Activated CD4-positive, alpha-beta T cell treated with anti-CD3 and anti-CD28 coated beads for 36 hours (primary cell): ENCODE results near the gene ENTPD8. TPM values are rescaled to one million over a fixed set of nuclear protein-coding genes. Genes with fewer than 3 reads are reported as not detected.

Experiments
- ATAC-seq: fragments of 200-7000 bp; cut with Tn5 transposase; one replicate; pipeline ENCODE4 v1.10.0; 2021; ENCODE audit warnings: mild to moderate bottlenecking, moderate library complexity
- CTCF ChIA-PET: fragments of 350-600 bp; sonication (Branson Sonifier 250); formaldehyde crosslinking; loops from one replicate; lab custom pipeline; 2021; ENCODE audit warnings: antibody characterized with exemption; lab: Charles Lee
- POLR2A ChIA-PET: fragments of 350-600 bp; sonication (Branson Sonifier 250); formaldehyde crosslinking; loops from one replicate; lab custom pipeline; 2021; ENCODE audit warnings: antibody characterized with exemption, inconsistent platforms; lab: Charles Lee
- DNase-seq: peaks from one replicate; pipeline ENCODE4 v3.0.0-alpha.2; 2020
- H3K27ac Mint-ChIP-seq: one replicate; pipeline ENCODE4 v1.8.0; 2021; ENCODE audit warnings: mixed read lengths
- H3K27me3 Mint-ChIP-seq: one replicate; pipeline ENCODE4 v1.8.0; 2021; ENCODE audit warnings: mixed read lengths
- H3K36me3 Mint-ChIP-seq: one replicate; pipeline ENCODE4 v1.8.0; 2021; ENCODE audit warnings: low read depth, mixed read lengths
- H3K4me1 Mint-ChIP-seq: one replicate; pipeline ENCODE4 v1.8.0; 2021; ENCODE audit warnings: mixed read lengths
- H3K4me3 Mint-ChIP-seq: one replicate; pipeline ENCODE4 v1.8.0; 2021; ENCODE audit warnings: mild to moderate bottlenecking, moderate library complexity, mixed read lengths
- H3K9me3 Mint-ChIP-seq: one replicate; pipeline ENCODE4 v1.8.0; 2021; ENCODE audit warnings: low read depth, mixed read lengths
- intact Hi-C, 2 experiments: fragments of 100-400 bp; cut with DNase I in 1 of 2; cut with micrococcal nuclease in 1 of 2; formaldehyde crosslinking; loops; one replicate each; pipeline versions ENCODE4 v1.14.2 to v1.15.1; 2022 to 2024; cut with DNase I, micrococcal nuclease
- total RNA-seq, 2 experiments: library from RNA; stranded (reverse); gene quantifications; one replicate each; pipeline ENCODE4 v1.2.3, GENCODE V29; 2021

Gene ENTPD8
- total RNA-seq, 2 experiments from 2014 or later = not detected

- DNase-seq = no peak
- H3K4me1 Mint-ChIP-seq = no peaks in the 10 kb centered on the region
- intact Hi-C loops = no loop called here
- no peaks in the 10 kb centered on the region for H3K9me3 Mint-ChIP-seq
- no peak overlapping the region for H3K27ac Mint-ChIP-seq
- ChIA-PET CTCF (interaction anchor here (1.2 kb wide), 1 partner anchor 13 kb away, joined by 5 read pairs; no protein-coding TSS in a partner anchor), POLR2A (no interaction called here)
- H3K27me3 Mint-ChIP-seq = no peaks in the 10 kb centered on the region
- H3K36me3 Mint-ChIP-seq = no peaks in the 10 kb centered on the region
- ATAC-seq = no peak
- H3K4me3 Mint-ChIP-seq = no peak overlapping the region
These were observed 9.7 kb downstream of the ENTPD8 start for GRCh38 chr9:137431416-137431931.

- intact Hi-C loops = no loop called here
- H3K36me3 Mint-ChIP-seq = no peaks in the 10 kb centered on the region
- H3K27ac Mint-ChIP-seq = no peak overlapping the region
- no peaks in the 10 kb centered on the region for H3K4me1 Mint-ChIP-seq
- DNase-seq (no peak), ATAC-seq (no peak)
- no peak overlapping the region for H3K4me3 Mint-ChIP-seq
- H3K9me3 Mint-ChIP-seq = no peaks in the 10 kb centered on the region
- CTCF ChIA-PET = no interaction called here
- H3K27me3 Mint-ChIP-seq = no peaks in the 10 kb centered on the region
- POLR2A ChIA-PET = no interaction called here
These were observed 10.3 kb downstream of the ENTPD8 start for GRCh38 chr9:137430723-137431415.

- CTCF ChIA-PET = no interaction called here
These were observed 11.0 kb downstream of the ENTPD8 start for GRCh38 chr9:137429974-137430722.

GRCh38 chr9:137429546-137429890 is 11.6 kb downstream of the ENTPD8 start:
- no peak overlapping the region for H3K4me3 Mint-ChIP-seq
- ATAC-seq (no peak), DNase-seq (no peak)
- POLR2A ChIA-PET = no interaction called here
- intact Hi-C loops = loop anchor here in 1 of 2 experiments (10.0 kb wide), 1 partner anchor 545 kb away; the partner anchor contains the start of gene TRAF2
- no peak overlapping the region for H3K27ac Mint-ChIP-seq
- CTCF ChIA-PET = no interaction called here
- no peaks in the 10 kb centered on the region for H3K27me3 Mint-ChIP-seq
- no peaks in the 10 kb centered on the region for H3K36me3 Mint-ChIP-seq
- no peaks in the 10 kb centered on the region for H3K4me1 Mint-ChIP-seq
- H3K9me3 Mint-ChIP-seq = no peaks in the 10 kb centered on the region

More at GRCh38 chr9:137429974-137430722, 11.0 kb downstream of the ENTPD8 start:
- H3K9me3 Mint-ChIP-seq = no peaks in the 10 kb centered on the region
- intact Hi-C loops = loop anchor here in 1 of 2 experiments (10.0 kb wide), 1 partner anchor 545 kb away; the partner anchor contains the start of gene TRAF2
- no peak overlapping the region for H3K27ac Mint-ChIP-seq
- no peaks in the 10 kb centered on the region for H3K4me1 Mint-ChIP-seq
- no peak overlapping the region for H3K4me3 Mint-ChIP-seq
- no peaks in the 10 kb centered on the region for H3K27me3 Mint-ChIP-seq
- POLR2A ChIA-PET = no interaction called here
- H3K36me3 Mint-ChIP-seq = no peaks in the 10 kb centered on the region
- DNase-seq (no peak), ATAC-seq (no peak)

- intact Hi-C loops = loop anchor here in 1 of 2 experiments (10.0 kb wide), 1 partner anchor 544 kb away; the partner anchor contains the start of gene TRAF2
- DNase-seq (no peak), ATAC-seq (no peak)
- ChIA-PET POLR2A (no interaction called here), CTCF (no interaction called here)
- Mint-ChIP-seq H3K4me3 (no peak overlapping the region), H3K4me1 (no peaks in the 10 kb centered on the region), H3K36me3 (no peaks in the 10 kb centered on the region), H3K27ac (no peak overlapping the region), H3K9me3 (no peaks in the 10 kb centered on the region), H3K27me3 (no peaks in the 10 kb centered on the region)
These were observed 12.2 kb downstream of the ENTPD8 start for GRCh38 chr9:137428841-137429545.

GRCh38 chr9:137428311-137428630 is 12.9 kb downstream of the ENTPD8 start:
- intact Hi-C loops = loop anchor here in 1 of 2 experiments (10.0 kb wide), 1 partner anchor 543 kb away; the partner anchor contains the start of gene TRAF2
- POLR2A ChIA-PET = no interaction called here

GRCh38 chr9:137427454-137428310 is 13.5 kb downstream of the ENTPD8 start:
- H3K4me1 Mint-ChIP-seq = no peaks in the 10 kb centered on the region
- no peaks in the 10 kb centered on the region for H3K36me3 Mint-ChIP-seq
- no peak overlapping the region for H3K4me3 Mint-ChIP-seq
- DNase-seq (no peak), ATAC-seq (no peak)
- no peaks in the 10 kb centered on the region for H3K27me3 Mint-ChIP-seq
- H3K27ac Mint-ChIP-seq = no peak overlapping the region
- ChIA-PET CTCF (interaction anchor here (0.8 to 0.9 kb wide), 2 partner anchors 16 to 245 kb away, joined by 3 to 5 read pairs; no protein-coding TSS in a partner anchor), POLR2A (no interaction called here)
- H3K9me3 Mint-ChIP-seq = no peaks in the 10 kb centered on the region
- intact Hi-C loops = loop anchor here in 1 of 2 experiments (10.0 kb wide), 1 partner anchor 543 kb away; the partner anchor contains the start of gene TRAF2

More at GRCh38 chr9:137428311-137428630, 12.9 kb downstream of the ENTPD8 start:
- Mint-ChIP-seq H3K9me3 (no peaks in the 10 kb centered on the region), H3K36me3 (no peaks in the 10 kb centered on the region), H3K27ac (no peak overlapping the region), H3K4me3 (no peak overlapping the region), H3K4me1 (no peaks in the 10 kb centered on the region), H3K27me3 (no peaks in the 10 kb centered on the region)
- DNase-seq (no peak), ATAC-seq (no peak)
- CTCF ChIA-PET = no interaction called here

GRCh38 chr9:137426018-137426681 is 15.0 kb downstream of the ENTPD8 start:
- Mint-ChIP-seq H3K36me3 (no peaks in the 10 kb centered on the region), H3K27me3 (no peaks in the 10 kb centered on the region), H3K4me3 (no peak overlapping the region), H3K9me3 (no peaks in the 10 kb centered on the region), H3K4me1 (peaks cover 10% of the 10 kb centered on the region), H3K27ac (no peak overlapping the region)
- no peak for ATAC-seq
- ChIA-PET POLR2A (interaction anchor here (0.6 kb wide), 1 partner anchor 540 kb away, joined by 3 read pairs; the partner anchor contains the start of gene TRAF2), CTCF (no interaction called here)
- intact Hi-C loops = loop anchor here in 1 of 2 experiments (10.0 kb wide), 1 partner anchor 541 kb away; the partner anchor contains the start of gene TRAF2
- no peak for DNase-seq

GRCh38 chr9:137423514-137424291 is 17.5 kb downstream of the ENTPD8 start:
- Mint-ChIP-seq H3K27me3 (no peaks in the 10 kb centered on the region), H3K36me3 (no peaks in the 10 kb centered on the region), H3K9me3 (no peaks in the 10 kb centered on the region), H3K4me1 (peaks cover 12% of the 10 kb centered on the region), H3K27ac (no peak overlapping the region), H3K4me3 (peak overlapping the region; percentile 54)
- DNase-seq (no peak), ATAC-seq (no peak)
- ChIA-PET CTCF (interaction anchor here (0.8 to 1.0 kb wide), 4 partner anchors 13 to 169 kb away, joined by 3 to 5 read pairs (median 3); partner anchors contain the start of gene NSMF), POLR2A (no interaction called here)
- intact Hi-C loops = loop anchor here (1.0 to 10.0 kb wide), 18 partner anchors 22 to 940 kb away; partner anchors contain the start of genes ARRDC1 (in 1 of the 2), MRPL41 (in 1 of the 2), NELFB (in 1 of the 2) and NRARP (in 1 of the 2)
